ENCODE results near the gene BAD. TPM values are rescaled to one million over a fixed set of nuclear protein-coding genes. Genes with fewer than 3 reads are reported as not detected.

BAD gene
- total and polyA plus RNA-seq, 10 of the 15 experiments (the other 5 are each of a cell fraction or from before 2014, with no cell fraction given), result 1.5 to 67.2 (median 39.6) TPM

- peaks cover 25% of the 10 kb centered on the region for H3K79me2 ChIP-seq (ENCODE audit: control insufficient read depth, insufficient read depth, low read length)
- no peaks in the 10 kb centered on the region for H3K27me3 ChIP-seq (replicated peaks in 1 of 2; ENCODE audit: control insufficient read depth in 2 of 2, insufficient read depth in 2 of 2, low read length in 1 of 2)
- FAIRE-seq (no peak), ATAC-seq (no peak), DNase-seq (ENCODE audit: low read depth, low spot score) (no peak)
- BruUV-seq (replicated peaks), result no TSS peak
- WGBS (ENCODE audit: insufficient coverage, insufficient replicate concordance, low lambda C conversion rate, missing lambda C conversion rate), result 77% methylated on average over 19 of the region's 19 CpGs
- RAD21 ChIA-PET (ENCODE audit: unreplicated experiment), result no interaction called here
- peaks cover 0 to 8% of the 10 kb centered on the region in 2 experiments; a peak in 3 of 4 replicates for H3K36me3 ChIP-seq (ENCODE audit: control insufficient read depth in 2 of 2, insufficient read depth in 2 of 2, low read length in 1 of 2)
- no peak for TF ChIP-seq DPF2 (IDR thresholded peaks at IDR 0.05)
- no peak for TF ChIP-seq POLR2AphosphoS5 (IDR thresholded peaks at IDR 0.05; ENCODE audit: low read length)
- TF ChIP-seq CTCF (IDR thresholded peaks at IDR 0.05 in 2 of 3, conservative IDR thresholded peaks at IDR 0.05 in 1 of 3; ENCODE audit: control insufficient read depth in 2 of 3, extremely low read depth in 1 of 3, insufficient read depth in 1 of 3, low read depth in 3 of 3, low read length in 3 of 3), result peak in 1 of 3 experiments; percentile 18; a peak in 1 of 6 replicates
- no peak for TF ChIP-seq SPI1 (IDR thresholded peaks at IDR 0.05; ENCODE audit: borderline replicate concordance, insufficient read depth, low read depth, low read length)
- TF ChIP-seq FOXM1 (IDR thresholded peaks at IDR 0.05; ENCODE audit: low read depth, low read length), result no peak
- no peak for TF ChIP-seq SMARCA5 (IDR thresholded peaks at IDR 0.05)
- no peak for TF ChIP-seq JUND (IDR thresholded peaks at IDR 0.05; ENCODE audit: low read depth, low read length)
- TF ChIP-seq NFIC (IDR thresholded peaks at IDR 0.05; ENCODE audit: low read depth, low read length), result no peak
- TF ChIP-seq ZNF24 (IDR thresholded peaks at IDR 0.05), result no peak
- TF ChIP-seq EGR1 (IDR thresholded peaks at IDR 0.05; ENCODE audit: borderline replicate concordance in 1 of 2, low read depth in 2 of 2, low read length in 2 of 2), result no peak
- 0 out of 2 replicates have a peak, but pooled peaks have one; percentile 13 for TF ChIP-seq NR2F1 (conservative IDR thresholded peaks at IDR 0.05)
- no peaks in the 10 kb centered on the region for H3K9me3 ChIP-seq (replicated peaks; ENCODE audit: control insufficient read depth, insufficient read depth, low read length)
- H3K4me3 ChIP-seq, result no peak overlapping the region
- intact Hi-C loops (cut with micrococcal nuclease; ENCODE audit: unreplicated experiment), result no loop called here
- CTCF ChIA-PET, result no interaction called here
- no peak overlapping the region for H3K4me2 ChIP-seq (ENCODE audit: control insufficient read depth, insufficient read depth)
- POLR2A ChIA-PET, result no interaction called here
- no peak overlapping the region for H2AFZ ChIP-seq (ENCODE audit: control insufficient read depth, low read depth, low read length)
- SMC1A ChIA-PET (ENCODE audit: uncharacterized antibody, unreplicated experiment), result no interaction called here
- peaks cover 9% of the 10 kb centered on the region for H3K4me1 ChIP-seq (ENCODE audit: control insufficient read depth, insufficient read depth, low read length)
- in situ Hi-C loops (cut with MboI), result no loop called here
- H3K27ac ChIP-seq (ENCODE audit: control insufficient read depth, insufficient read depth), result no peak overlapping the region
- no peak overlapping the region for H3K9ac ChIP-seq (ENCODE audit: control insufficient read depth, insufficient read depth, low read length)
- H4K20me1 ChIP-seq (ENCODE audit: control insufficient read depth, insufficient read depth), result no peaks in the 10 kb centered on the region
Observed at GRCh38 chr11:64314146-64314804, 29.8 kb upstream of the BAD start.
